COLO668 (cell line): ENCODE measurements around the gene SLC38A7.
"Not testable (repeated sequence)": the region's sequence is repeated elsewhere in the genome, so short reads cannot be mapped to it uniquely, and the experiment has no call there.

ENCODE experiments used
- DNase-seq: peaks from one replicate; lab custom pipeline; 2025; ENCODE audit not compliant: unreplicated experiment; lab: John Stamatoyannopoulos, UW

The SLC38A7 gene

GRCh38 chr16:58684354-58685083 lies at the start of gene SLC38A7:
SLC38A7 (minus strand) TSS chr16:58684770; CDS start chr16:58680126, 4,644 bp downstream.
- DNase-seq = peak; percentile 83

GRCh38 chr16:58733671-58734458 lies 49.3 kb upstream of the SLC38A7 start, which contains the start of gene GOT2:
GOT2 (minus strand) TSS chr16:58734316; CDS start chr16:58734228, 88 bp downstream.
- peak; percentile 90 for DNase-seq

GRCh38 chr16:58733248-58733670 lies 48.7 kb upstream of the SLC38A7 start:
- no peak for DNase-seq

- no peak for DNase-seq
These were observed 48.1 kb upstream of the SLC38A7 start for GRCh38 chr16:58732545-58733247.

- DNase-seq = no peak
These were observed 46.3 kb upstream of the SLC38A7 start for GRCh38 chr16:58730724-58731370.

GRCh38 chr16:58727796-58728568 lies 43.4 kb upstream of the SLC38A7 start:
- no peak for DNase-seq

GRCh38 chr16:58727028-58727781 lies 42.6 kb upstream of the SLC38A7 start:
- no peak for DNase-seq

GRCh38 chr16:58723109-58723508 lies 38.5 kb upstream of the SLC38A7 start:
- no peak for DNase-seq

GRCh38 chr16:58717994-58718393 lies 33.4 kb upstream of the SLC38A7 start:
- DNase-seq = no peak

- no peak for DNase-seq
These were observed 31.9 kb upstream of the SLC38A7 start for GRCh38 chr16:58716468-58716867.

- DNase-seq = no peak
These were observed 29.2 kb upstream of the SLC38A7 start for GRCh38 chr16:58713742-58714141.

GRCh38 chr16:58709333-58709732 lies 24.8 kb upstream of the SLC38A7 start:
- no peak for DNase-seq

GRCh38 chr16:58699151-58699550 lies 14.6 kb upstream of the SLC38A7 start:
- no peak for DNase-seq

- DNase-seq = no peak
These were observed 10.8 kb upstream of the SLC38A7 start for GRCh38 chr16:58695368-58695767.

GRCh38 chr16:58692450-58692849 lies 7.9 kb upstream of the SLC38A7 start:
- DNase-seq = no peak

GRCh38 chr16:58686985-58687706 lies 2.6 kb upstream of the SLC38A7 start:
- not testable (repeated sequence) for DNase-seq

- DNase-seq = no peak
These were observed 497 bp upstream of the SLC38A7 start for GRCh38 chr16:58685084-58685449.

GRCh38 chr16:58684001-58684353 lies 593 bp downstream of the SLC38A7 start:
- DNase-seq = no peak

GRCh38 chr16:58679763-58680162 lies 4.8 kb downstream of the SLC38A7 start:
- DNase-seq = no peak
